NCI-H1694 treated with DMSO at 0.1 percent for 48 hours (cell line): ENCODE measurements around the gene ZDHHC22.

Experiments used
- DNase-seq: peaks from one replicate; lab custom pipeline; 2025; lab: John Stamatoyannopoulos, UW

Gene ZDHHC22

GRCh38 chr14:77103951-77104350 lies 37.6 kb downstream of the ZDHHC22 start:
- no peak for DNase-seq

GRCh38 chr14:77103475-77103874 lies 38.1 kb downstream of the ZDHHC22 start:
- DNase-seq, result no peak

- DNase-seq, result no peak
Observed at GRCh38 chr14:77102154-77102553, 39.4 kb downstream of the ZDHHC22 start.

- DNase-seq, result no peak
Observed at GRCh38 chr14:77100961-77101360, 40.6 kb downstream of the ZDHHC22 start.

GRCh38 chr14:77099425-77100167 lies 42.0 kb downstream of the ZDHHC22 start:
- peak; percentile 50 for DNase-seq

DNA sequence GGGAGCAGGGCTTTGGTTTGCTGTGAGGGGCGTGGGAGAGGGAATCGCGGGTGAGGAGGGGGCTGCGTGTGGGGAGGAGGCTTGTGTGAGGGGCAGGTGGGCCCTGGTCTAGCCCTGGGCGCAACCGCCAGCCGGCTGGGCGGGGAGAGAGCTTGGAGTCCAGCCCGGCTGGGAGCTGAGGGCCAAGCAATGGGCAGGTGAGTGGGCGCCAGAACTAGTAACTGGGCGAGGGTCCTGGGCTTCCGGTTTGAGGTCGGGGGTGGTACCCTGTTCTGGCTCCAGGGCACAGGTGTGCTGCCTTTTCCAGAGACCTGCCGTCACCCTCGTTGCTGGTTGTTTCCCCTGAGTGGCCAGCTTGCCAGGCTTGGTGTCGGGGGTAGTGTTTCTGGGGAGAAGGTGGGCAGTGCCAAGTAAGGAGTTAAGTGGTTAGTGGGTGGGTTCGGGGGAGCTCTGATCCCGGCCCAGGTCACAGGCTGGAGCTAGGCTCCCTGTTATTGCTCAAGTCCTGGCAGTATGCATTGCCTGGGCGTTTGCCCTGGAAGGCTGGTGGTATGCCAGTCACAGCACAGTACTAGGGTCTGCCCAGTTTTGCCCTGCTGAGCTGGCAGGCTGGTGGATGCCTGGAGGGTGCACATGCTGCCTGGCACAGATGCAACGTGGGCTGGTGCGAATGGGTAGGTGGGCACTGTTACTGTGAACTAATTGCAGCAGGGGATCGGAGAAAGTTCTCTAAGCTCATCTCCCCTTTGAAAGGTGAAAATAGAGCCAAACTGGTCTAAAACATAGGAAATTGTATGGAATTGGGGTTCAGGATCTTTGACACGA lies 42.9 kb downstream of the ZDHHC22 start:
- peak; percentile 59 for DNase-seq

DNA sequence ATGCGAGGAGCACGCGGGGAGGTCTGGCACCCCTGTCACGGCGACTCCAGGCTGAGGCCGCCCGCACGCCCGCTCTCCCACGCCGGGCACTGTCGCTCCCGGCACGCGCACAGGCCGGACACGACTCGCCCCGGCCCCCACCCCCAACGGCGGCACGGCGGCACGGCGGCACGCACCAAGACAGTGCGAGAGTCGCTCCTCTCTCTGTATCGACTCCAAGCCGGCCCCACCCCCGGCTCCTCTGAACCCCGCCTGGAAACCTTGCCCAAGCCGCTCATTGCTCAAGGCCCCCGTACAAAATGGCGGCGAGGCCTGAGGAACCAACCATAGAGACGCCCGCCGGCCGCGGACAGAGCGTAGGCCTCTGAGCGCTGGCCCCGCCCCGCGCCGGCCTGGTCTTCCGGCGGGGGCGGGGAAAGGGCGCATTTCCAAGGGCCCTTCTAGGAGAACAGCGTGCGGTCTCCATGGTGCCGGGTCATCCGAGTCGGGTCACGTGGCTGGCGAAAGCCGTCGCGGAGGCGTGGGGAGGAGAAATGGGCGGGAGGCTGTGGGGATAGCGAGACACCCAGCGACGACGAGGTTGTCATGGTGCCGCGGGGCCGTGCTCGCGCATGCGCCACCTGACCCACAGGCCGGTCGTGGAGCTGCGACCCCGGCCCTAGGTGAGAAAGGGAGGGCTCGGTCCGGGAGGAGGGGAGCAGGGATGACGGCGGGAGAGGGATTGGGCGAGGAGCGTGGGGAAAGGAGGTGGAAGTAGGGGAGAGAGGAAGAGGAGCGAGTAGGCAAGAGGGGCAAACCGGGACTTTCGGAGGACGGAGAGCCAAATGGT lies 43.7 kb downstream of the ZDHHC22 start, which contains the start of gene CIPC:
CIPC (plus strand) TSS at position 559 of the 829 bp plus-strand sequence. CDS start 7,451 bp downstream, outside the sequence.
- peak; percentile 99 for DNase-seq

DNA sequence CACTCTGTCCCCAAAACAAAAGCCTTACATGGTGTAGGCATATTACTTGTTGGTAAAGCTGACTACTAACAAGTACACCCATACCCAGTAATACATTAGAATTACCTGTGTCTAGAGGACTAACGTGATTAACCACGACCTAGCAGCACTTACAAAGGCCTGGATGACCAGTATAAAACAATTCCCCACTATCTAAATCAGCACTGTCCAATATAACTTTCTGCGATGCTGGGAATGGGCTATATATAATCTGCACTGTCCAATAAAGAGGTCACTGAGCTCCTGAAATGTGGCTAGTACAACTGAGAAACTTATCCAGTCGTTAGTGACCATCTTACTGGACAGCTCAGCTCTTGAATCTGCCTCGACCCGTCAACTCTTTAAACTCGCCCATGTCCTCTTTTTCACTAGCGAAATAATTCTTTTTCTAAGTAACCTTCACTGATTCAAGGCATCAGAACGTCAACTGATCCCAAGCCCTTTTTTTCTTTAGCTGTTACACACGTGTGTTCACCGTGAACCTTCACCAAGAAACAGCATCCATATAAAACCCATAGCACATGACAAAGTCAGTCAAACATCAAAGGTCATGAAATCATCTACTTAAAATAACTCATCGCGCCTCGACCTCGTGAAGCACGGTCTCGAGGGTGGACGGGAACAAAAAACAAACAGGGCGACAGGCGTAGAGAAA lies 44.4 kb downstream of the ZDHHC22 start:
- peak; percentile 65 for DNase-seq

DNA sequence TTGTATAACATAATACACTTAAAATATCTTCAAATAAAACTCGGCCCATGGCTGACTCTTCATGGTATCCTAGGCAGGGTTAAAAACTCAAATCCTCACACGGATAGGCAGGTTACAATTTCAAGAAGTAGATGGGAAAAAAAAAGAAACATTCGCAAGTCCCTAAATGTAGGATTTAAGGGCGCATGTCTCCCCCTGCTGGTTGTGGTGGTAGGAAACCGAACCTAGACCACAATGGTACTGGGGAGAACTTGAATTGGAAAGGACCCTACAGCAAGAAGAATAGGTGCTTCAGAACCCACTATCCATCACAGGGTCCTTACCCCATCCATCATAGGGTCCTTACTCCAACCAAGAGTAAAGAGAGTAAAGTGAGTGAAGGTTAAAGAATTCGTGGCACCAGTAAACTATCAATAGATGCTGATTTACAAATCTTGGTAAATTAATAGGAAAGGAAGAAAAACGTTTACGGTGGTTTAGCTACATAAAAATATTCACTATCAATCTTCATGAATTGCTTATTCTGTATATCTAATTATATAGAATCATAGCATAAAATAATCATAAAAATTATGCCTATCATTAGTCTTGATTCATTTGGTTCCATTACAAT lies 46.8 kb downstream of the ZDHHC22 start:
- DNase-seq, result peak; percentile 95

- DNase-seq, result no peak
Observed at GRCh38 chr14:77092676-77093075, 48.9 kb downstream of the ZDHHC22 start.

- DNase-seq, result no peak
Observed at GRCh38 chr14:77091518-77091917, 50.1 kb downstream of the ZDHHC22 start.

DNA sequence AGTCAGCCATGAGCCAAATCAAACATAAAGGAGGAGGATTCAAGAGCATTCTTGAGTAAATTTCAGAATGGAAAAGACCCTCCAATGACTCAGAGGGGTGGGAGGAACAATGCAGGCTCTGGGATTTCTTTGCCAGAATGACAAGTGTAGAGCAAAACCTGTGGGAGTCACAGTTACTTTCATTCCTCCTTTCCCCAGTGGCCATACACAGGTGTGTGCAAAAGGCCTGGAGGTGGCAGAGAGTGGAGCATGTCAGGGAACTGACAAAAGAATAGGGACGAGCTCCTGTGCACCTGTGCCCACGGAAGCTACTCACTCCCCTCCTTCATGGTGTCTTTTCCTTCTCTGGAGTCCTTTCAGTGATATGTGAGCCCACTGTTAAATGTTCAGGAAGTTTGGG lies 52.9 kb downstream of the ZDHHC22 start:
- no peak for DNase-seq

GRCh38 chr14:77088219-77088618 lies 53.4 kb downstream of the ZDHHC22 start:
- DNase-seq, result peak; percentile 34

GRCh38 chr14:77087631-77088030 lies 54.0 kb downstream of the ZDHHC22 start:
- no peak for DNase-seq

GRCh38 chr14:77086951-77087350 lies 54.6 kb downstream of the ZDHHC22 start:
- DNase-seq, result no peak

GRCh38 chr14:77086017-77086727 lies 55.4 kb downstream of the ZDHHC22 start:
- DNase-seq, result no peak

DNA sequence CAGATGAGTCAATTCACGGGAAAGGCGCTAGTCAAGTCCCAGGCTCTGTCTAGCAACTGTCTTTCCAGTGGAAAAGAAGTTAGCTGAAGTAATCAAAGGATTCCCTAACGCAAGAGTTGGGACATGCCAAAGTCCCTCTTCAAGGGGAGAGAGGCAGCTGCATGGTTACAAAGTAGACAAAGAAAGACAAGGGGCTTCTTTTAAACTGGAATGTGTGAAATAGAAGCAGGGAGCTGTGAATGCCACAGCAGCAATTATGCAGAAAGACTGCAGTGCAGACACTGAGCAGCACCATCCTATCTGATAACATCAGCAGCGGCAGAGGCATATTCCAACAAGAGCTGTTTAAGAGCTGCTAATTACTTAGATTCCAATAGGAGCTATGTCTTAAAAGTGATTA lies 56.1 kb downstream of the ZDHHC22 start:
- no peak for DNase-seq

- no peak for DNase-seq
Observed at GRCh38 chr14:77084985-77085384, 56.6 kb downstream of the ZDHHC22 start.

DNA sequence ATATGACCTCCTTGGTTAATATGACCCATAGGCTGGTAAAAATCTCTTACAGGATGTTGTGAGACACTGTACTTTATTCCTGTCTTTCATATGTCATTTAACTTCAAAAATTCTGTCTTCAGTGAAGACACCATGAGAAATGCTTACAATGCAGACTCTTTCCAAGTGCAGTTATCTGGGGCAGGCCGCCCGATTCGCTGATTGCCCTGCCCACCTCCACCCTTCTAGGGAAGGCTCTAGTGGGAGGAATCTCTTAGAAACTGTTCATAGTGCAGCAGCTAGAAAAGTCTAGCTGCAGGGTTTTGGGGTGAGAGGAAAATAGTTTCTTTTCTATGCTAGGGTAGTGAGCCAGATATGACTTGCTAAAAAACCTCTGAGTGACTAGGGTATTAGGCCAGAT lies 58.5 kb downstream of the ZDHHC22 start:
- DNase-seq, result no peak

- DNase-seq, result no peak
Observed at GRCh38 chr14:77082356-77082755, 59.2 kb downstream of the ZDHHC22 start.
